ENCODE results near the gene PGAM2. TPM values are rescaled to one million over a fixed set of nuclear protein-coding genes. Genes with fewer than 3 reads are reported as not detected.

Gene PGAM2
- total RNA-seq, 4 donors from 2014 or later = 0.57 to 1.6 (median 1.3) TPM; not detected in 1

DNA sequence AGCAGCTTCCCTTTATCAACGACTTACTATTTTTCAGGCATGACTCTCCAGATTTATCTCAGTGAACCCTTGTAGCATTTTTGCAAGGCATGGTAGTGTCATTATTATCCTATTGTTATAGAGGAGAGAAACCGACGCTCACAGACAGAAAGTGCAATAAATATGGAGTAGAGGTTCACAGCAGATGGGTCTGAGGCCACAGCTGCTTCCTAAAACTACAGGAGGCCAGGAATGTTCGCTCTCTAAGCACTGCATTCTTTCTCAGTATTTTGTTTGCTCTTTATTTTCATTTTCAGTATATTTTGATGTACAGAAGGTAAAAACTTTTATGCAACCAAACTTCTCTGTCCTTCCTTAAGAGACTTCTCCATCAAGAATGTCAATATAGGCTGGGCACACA, 34.3 kb upstream of the PGAM2 start:
- DNase-seq = no peak
- TF ChIP-seq, protein P1, sequence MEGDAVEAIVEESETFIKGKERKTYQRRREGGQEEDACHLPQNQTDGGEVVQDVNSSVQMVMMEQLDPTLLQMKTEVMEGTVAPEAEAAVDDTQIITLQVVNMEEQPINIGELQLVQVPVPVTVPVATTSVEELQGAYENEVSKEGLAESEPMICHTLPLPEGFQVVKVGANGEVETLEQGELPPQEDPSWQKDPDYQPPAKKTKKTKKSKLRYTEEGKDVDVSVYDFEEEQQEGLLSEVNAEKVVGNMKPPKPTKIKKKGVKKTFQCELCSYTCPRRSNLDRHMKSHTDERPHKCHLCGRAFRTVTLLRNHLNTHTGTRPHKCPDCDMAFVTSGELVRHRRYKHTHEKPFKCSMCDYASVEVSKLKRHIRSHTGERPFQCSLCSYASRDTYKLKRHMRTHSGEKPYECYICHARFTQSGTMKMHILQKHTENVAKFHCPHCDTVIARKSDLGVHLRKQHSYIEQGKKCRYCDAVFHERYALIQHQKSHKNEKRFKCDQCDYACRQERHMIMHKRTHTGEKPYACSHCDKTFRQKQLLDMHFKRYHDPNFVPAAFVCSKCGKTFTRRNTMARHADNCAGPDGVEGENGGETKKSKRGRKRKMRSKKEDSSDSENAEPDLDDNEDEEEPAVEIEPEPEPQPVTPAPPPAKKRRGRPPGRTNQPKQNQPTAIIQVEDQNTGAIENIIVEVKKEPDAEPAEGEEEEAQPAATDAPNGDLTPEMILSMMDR (IDR thresholded peaks at IDR 0.05) = no peak
- TF ChIP-seq POLR2A (IDR thresholded peaks at IDR 0.05) = no peak
- Histone ChIP-seq H3K9me3 (no peaks in the 10 kb centered on the region), H3K4me3 (no peak overlapping the region), H3K36me3 (no peaks in the 10 kb centered on the region), H3K27ac (peak overlapping the region in 1 of 4 donors; percentile 92), H3K4me1 (peaks cover 11 to 57% (median 35%) of the 10 kb centered on the region in 3 donors), H3K27me3 (peaks cover 0 to 15% (median 0%) of the 10 kb centered on the region in 4 donors)
- 53 to 61% methylated on average over 4 of the region's 4 CpGs for WGBS, 2 donors
- intact Hi-C loops (cut with DNase I) = no loop called here

DNA sequence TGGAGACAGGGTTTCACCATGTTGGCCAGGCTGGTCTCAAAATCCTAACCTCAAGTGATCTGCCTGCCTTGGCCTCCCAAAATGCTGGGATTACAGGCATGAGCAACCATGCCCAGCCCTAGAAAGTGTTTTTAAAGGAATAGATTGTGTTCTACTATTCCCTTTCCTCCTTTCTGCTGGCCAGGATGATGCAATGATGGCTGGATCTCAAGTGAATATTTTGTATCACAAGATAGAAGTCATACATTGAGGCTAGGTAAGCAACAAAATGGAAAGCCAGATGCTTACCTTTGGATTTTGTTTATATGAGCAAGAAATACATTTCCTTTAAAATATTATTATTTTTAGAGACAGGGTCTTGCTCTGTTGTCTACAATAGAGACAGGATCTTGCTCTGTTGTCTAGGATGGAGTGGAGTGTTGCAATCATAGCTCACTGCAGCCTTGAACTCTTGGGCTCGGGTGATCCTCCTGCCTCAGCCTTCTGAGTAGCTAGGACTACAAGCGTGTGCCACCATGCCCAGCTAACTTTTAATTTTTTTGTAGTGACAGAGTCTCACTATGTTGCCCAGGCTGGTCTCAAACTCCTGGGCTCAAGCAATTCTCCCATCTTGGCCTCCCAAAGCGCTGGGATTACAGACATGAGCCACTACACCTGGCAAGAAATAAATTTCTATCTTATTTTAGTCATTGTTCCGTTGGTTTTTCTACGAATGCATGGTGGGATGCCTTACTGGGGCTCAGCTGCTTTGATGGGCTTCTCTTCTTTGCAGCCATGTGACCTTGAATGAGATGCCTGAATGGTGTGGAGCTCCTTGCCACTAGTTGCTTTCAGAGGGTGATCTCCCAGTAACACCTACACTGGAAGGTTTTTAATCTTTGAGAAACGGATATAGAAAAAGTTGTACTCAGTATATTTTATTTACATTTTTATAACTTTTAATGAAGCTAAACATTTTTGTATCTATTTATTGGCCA, 33.0 kb upstream of the PGAM2 start:
- H3K27ac ChIP-seq = no peak overlapping the region
- peaks cover 0 to 2% (median 0%) of the 10 kb centered on the region in 4 donors for H3K27me3 ChIP-seq
- 82 to 88% methylated on average over 6 of the region's 6 CpGs for WGBS, 2 donors
- intact Hi-C loops (cut with DNase I) = no loop called here
- TF ChIP-seq POLR2A (IDR thresholded peaks at IDR 0.05) = no peak
- TF ChIP-seq, protein P1 (IDR thresholded peaks at IDR 0.05) = no peak
- no peaks in the 10 kb centered on the region for H3K36me3 ChIP-seq
- H3K4me1 ChIP-seq = peaks cover 11 to 50% (median 29%) of the 10 kb centered on the region in 3 donors
- no peak overlapping the region for H3K4me3 ChIP-seq
- DNase-seq = no peak
- H3K9me3 ChIP-seq = no peaks in the 10 kb centered on the region

DNA sequence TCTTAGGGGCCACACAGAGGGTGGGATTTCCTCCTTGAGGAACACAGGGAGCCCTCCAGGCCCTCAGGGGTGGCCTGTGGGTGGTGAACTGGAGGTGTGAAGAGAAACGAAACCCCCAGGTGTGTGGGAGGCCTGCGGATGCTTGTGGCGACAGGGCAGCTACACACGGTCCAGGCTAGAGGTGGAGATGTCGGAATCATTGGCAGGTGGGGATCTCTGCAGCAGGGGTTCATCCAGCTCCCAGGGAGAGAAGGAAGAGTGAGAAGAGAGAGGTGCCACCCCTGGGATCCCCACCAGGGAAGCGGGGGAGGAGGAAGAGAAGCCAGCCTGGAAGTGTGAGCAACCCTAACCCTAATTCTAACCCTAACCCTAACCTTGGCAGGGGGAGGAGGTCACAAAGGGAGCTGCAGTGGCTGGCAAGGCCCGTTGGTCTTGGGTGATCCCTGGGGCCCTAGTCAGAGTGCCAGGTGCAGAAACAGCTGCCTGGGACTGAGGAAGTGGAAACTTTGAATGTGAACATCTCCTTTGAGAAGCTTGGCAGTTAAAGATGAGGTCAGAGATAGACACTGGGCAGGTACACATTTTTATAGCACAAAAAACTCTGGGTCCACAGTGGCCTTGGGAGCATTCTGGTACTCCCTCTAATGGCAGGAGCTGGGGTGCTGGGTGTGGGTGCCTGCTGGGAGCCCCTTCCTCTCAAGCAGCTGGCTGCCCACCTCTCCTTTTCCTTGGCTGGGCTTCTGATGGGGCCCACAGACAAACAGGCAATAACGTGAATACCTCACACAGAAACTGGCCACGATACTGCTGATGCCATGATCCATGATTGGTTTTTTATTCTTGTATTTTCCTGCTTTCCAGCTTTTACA, 31.9 kb upstream of the PGAM2 start:
- WGBS, 2 donors = 81 to 82% methylated on average over 8 to 9 of the region's 9 CpGs
- Histone ChIP-seq H3K36me3 (no peaks in the 10 kb centered on the region), H3K27me3 (no peaks in the 10 kb centered on the region), H3K9me3 (no peaks in the 10 kb centered on the region), H3K4me3 (no peak overlapping the region), H3K27ac (no peak overlapping the region), H3K4me1 (peaks cover 5 to 39% (median 19%) of the 10 kb centered on the region in 3 donors)
- intact Hi-C loops (cut with DNase I) = no loop called here
- no peak for DNase-seq
- no peak for TF ChIP-seq POLR2A (IDR thresholded peaks at IDR 0.05)
- TF ChIP-seq, protein P1 (IDR thresholded peaks at IDR 0.05) = no peak

DNA sequence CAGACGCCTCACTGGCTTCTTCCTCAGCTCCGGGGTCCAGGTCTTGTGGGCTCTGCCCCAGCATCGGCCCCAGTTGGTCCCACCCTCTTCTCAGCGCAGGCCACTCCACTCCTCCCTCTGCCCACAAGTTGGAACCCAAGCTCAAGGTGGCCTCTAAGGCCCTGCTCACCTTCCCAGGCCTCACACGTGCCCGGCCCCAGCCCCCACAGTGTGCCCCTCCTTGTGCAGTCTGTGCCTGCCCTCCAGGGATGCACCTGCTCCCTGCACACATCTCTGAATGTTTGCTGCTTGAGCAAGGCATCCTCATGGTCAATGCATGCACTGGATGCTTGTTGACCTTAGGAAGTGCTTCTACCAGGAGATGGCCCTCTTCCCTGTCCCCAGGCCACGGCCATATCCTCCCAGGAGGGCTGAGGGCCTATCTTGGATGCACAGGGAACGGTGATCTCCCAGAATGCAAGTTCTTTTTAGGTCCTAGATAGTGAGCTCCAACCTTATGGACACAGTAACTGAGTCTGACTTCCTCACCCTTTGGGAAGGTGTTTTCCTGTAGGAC, 31.0 kb upstream of the PGAM2 start:
- Histone ChIP-seq H3K27me3 (no peaks in the 10 kb centered on the region), H3K27ac (no peak overlapping the region), H3K4me1 (peaks cover 0 to 30% (median 10%) of the 10 kb centered on the region in 3 donors), H3K4me3 (no peak overlapping the region), H3K9me3 (no peaks in the 10 kb centered on the region), H3K36me3 (no peaks in the 10 kb centered on the region)
- no peak for DNase-seq
- no peak for TF ChIP-seq POLR2A (IDR thresholded peaks at IDR 0.05)
- TF ChIP-seq, protein P1 (IDR thresholded peaks at IDR 0.05) = no peak
- 77 to 81% methylated on average over 6 of the region's 8 CpGs for WGBS, 2 donors
- intact Hi-C loops (cut with DNase I) = no loop called here
